GM12878 (cell line): Measurements from ENCODE around the gene PCDHB12.
"Not testable (repeated sequence)": the region's sequence is repeated elsewhere in the genome, so short reads cannot be mapped to it uniquely, and the experiment has no call there.

Source experiments
- BCLAF1 ChIP-seq: fragments of 450-650 bp; IDR thresholded peaks from 2 replicates; pipeline ENCODE4 v1.6.1; 2017; ENCODE audit warnings: antibody characterized with exemption, mild to moderate bottlenecking, moderate library complexity
- BHLHE40 ChIP-seq, 2 experiments: fragments of 450-650 bp in 1 of 2; IDR thresholded peaks; 2 replicates each; pipeline ENCODE4 v1.6.1; 2011 to 2017; ENCODE audit warnings: low read depth in 2 of 2, borderline replicate concordance in 1 of 2, improper control_type of control experiment in 1 of 2, low read length in 1 of 2, mild to moderate bottlenecking in 1 of 2
- CTCF ChIP-seq, 3 experiments: IDR thresholded peaks in 2 of 3; conservative IDR thresholded peaks in 1 of 3; 2 replicates each; pipeline ENCODE4 v1.5.1; 2011; ENCODE audit warnings: low read depth in 3 of 3, low read length in 3 of 3, mild to moderate bottlenecking in 3 of 3, control low read depth in 2 of 3, moderate library complexity in 2 of 3, inconsistent platforms in 1 of 3, mixed read lengths in 1 of 3; ENCODE audit not compliant: control insufficient read depth in 2 of 3, insufficient read depth in 1 of 3; ENCODE audit errors: extremely low read depth in 1 of 3
- ETV6 ChIP-seq, 2 experiments: fragments of 450-650 bp in 1 of 2; IDR thresholded peaks in 1 of 2; conservative IDR thresholded peaks in 1 of 2; 2 replicates each; pipeline ENCODE4 v1.6.1; 2014; ENCODE audit warnings: antibody characterized with exemption in 1 of 2, borderline replicate concordance in 1 of 2, low read depth in 1 of 2, mild to moderate bottlenecking in 1 of 2, moderate library complexity in 1 of 2
- FOXK2 ChIP-seq: fragments of 450-650 bp; IDR thresholded peaks from 2 replicates; pipeline ENCODE4 v1.6.1; 2017; ENCODE audit warnings: mild to moderate bottlenecking, moderate library complexity
- GABPA ChIP-seq: IDR thresholded peaks from 2 replicates; pipeline ENCODE4 v1.6.1; 2014; ENCODE audit warnings: antibody characterized with exemption, low read depth, mild to moderate bottlenecking, inconsistent platforms
- NR2C1 ChIP-seq: fragments of 450-650 bp; IDR thresholded peaks from 2 replicates; pipeline ENCODE4 v1.6.1; 2017; ENCODE audit warnings: antibody characterized with exemption, mild to moderate bottlenecking, moderate library complexity
- PKNOX1 ChIP-seq: fragments of 450-650 bp; IDR thresholded peaks from 2 replicates; pipeline ENCODE4 v1.6.1; 2016; ENCODE audit warnings: mild to moderate bottlenecking
- POLR2A ChIP-seq: IDR thresholded peaks from 2 replicates; pipeline ENCODE4 v1.6.1; 2011; ENCODE audit warnings: low read depth, mild to moderate bottlenecking, low read length
- PRDM15 ChIP-seq: fragments of 450-650 bp; formaldehyde crosslinking; IDR thresholded peaks from 2 replicates; pipeline ENCODE4 v1.4.0; 2020; ENCODE audit warnings: mild to moderate bottlenecking, moderate library complexity
- RBBP5 ChIP-seq: fragments of 200-600 bp; sonication (generic); conservative IDR thresholded peaks from 2 replicates; pipeline ENCODE4 v1.6.1; 2016
- SUZ12 ChIP-seq: fragments of 200-600 bp; sonication (generic); IDR thresholded peaks from one replicate; pipeline ENCODE4 v1.6.1; 2018; ENCODE audit warnings: antibody characterized with exemption, mild to moderate bottlenecking; ENCODE audit not compliant: unreplicated experiment
- ZNF217 ChIP-seq: fragments of 450-650 bp; IDR thresholded peaks from 2 replicates; pipeline ENCODE4 v1.6.1; 2017; ENCODE audit warnings: antibody characterized with exemption, mild to moderate bottlenecking

- not testable (repeated sequence) for TF ChIP-seq CTCF (IDR thresholded peaks at IDR 0.05 in 2 of 3, conservative IDR thresholded peaks at IDR 0.05 in 1 of 3; ENCODE audit: control insufficient read depth in 2 of 3, extremely low read depth in 1 of 3, insufficient read depth in 1 of 3, low read depth in 3 of 3, low read length in 3 of 3); PKNOX1; PRDM15 (CRISPR knock-in tag); POLR2A; GABPA; ETV6 (conservative IDR thresholded peaks at IDR 0.05 in 1 of 2, IDR thresholded peaks at IDR 0.05 in 1 of 2; ENCODE audit: borderline replicate concordance in 1 of 2, low read depth in 1 of 2); ZNF217; SUZ12; RBBP5; BCLAF1; BHLHE40 (IDR thresholded peaks at IDR 0.05; ENCODE audit: borderline replicate concordance in 1 of 2, low read depth in 2 of 2, low read length in 1 of 2); FOXK2; NR2C1
Measured at GRCh38 chr5:141194332-141194731, 14.2 kb upstream of the PCDHB12 start.
